ENCODE data around the gene UBA3.
A peak's percentile ranks its signal among the peaks of the same experiment; 100 is the strongest.

Gene UBA3

DNA sequence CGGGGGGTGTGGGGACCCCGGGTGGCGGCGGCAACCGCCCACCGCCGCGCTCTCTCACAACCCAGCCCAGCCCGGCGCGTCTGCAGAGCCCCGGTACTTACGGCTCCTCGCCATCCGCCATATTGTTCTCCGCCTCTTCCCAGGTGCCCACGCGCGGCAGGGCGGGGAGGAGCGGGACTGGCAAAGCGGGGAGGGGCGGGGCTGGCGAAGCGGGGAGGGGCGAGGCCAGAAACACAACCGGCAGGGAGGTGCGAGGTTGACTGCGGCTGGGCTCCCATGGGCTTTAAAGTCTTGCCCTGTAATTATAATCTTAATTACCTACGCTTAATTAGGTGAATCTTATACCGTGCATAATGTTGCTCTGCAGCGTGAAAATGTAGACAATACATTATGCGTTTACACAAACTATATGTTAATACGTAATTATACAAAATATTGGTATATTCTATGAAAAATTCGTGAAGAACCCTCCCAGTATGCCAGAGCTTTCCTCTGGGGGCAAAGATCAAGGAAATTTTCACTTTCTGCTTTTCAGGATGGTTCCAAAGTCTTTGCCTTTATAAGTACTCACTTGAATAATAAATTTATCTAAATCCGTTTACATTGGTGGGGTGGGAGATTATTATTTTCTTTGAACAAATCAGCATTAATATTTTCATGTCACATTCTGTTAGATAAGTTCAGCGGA is at the start of gene UBA3:
Gene UBA3 (minus strand): TSS at position 133 of the 688 bp plus-strand sequence. CDS start 12 bp downstream, at position 121.
- Histone ChIP-seq H3K4me1 (ENCODE audit: control insufficient read depth, insufficient read depth, low read length) (peaks cover 16% of the 10 kb centered on the region), H3K36me3 (ENCODE audit: control insufficient read depth, insufficient read depth, low read length) (peaks cover 3% of the 10 kb centered on the region; the same call in 1 of the 2 replicates), H3K9me3 (ENCODE audit: control insufficient read depth, insufficient read depth, low read length) (no peaks in the 10 kb centered on the region), H3K27ac (ENCODE audit: low read depth, low read length) (peak within 1 kb of the TSS; percentile 83), H3K9ac (ENCODE audit: low read depth, low read length) (peak within 1 kb of the TSS; percentile 66), H3K27me3 (ENCODE audit: control insufficient read depth, insufficient read depth, low read length) (no peaks in the 10 kb centered on the region), H3K4me3 (ENCODE audit: low read depth, low read length) (peak within 1 kb of the TSS; percentile 82)

DNA sequence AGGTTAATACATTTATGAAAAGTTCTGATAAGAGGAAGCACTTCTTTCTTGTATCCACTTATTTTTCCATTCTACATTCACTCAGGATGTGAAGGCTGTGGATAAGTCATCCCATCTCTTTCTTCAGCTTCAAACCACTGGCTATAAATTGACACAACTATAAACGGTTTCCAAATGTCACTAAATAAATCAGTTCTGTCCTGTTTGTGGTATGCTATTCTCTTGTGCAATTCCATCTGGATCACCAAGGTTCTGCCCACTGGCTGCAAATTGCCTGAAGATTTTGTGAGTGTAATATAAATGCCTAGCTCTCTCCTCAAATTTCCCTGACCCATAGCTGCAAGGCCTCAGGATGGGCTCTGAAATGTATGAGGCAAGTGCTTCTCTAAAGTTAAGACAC is 49.4 kb upstream of the UBA3 start:
- H3K9me3 ChIP-seq (ENCODE audit: control insufficient read depth, insufficient read depth, low read length), result no peaks in the 10 kb centered on the region
- no peaks in the 10 kb centered on the region for H3K27me3 ChIP-seq (ENCODE audit: control insufficient read depth, insufficient read depth, low read length)
- no peaks in the 10 kb centered on the region for H3K36me3 ChIP-seq (ENCODE audit: control insufficient read depth, insufficient read depth, low read length)
- no peak overlapping the region for H3K9ac ChIP-seq (ENCODE audit: low read depth, low read length)
- no peaks in the 10 kb centered on the region for H3K4me1 ChIP-seq (ENCODE audit: control insufficient read depth, insufficient read depth, low read length)
- H3K4me3 ChIP-seq (ENCODE audit: low read depth, low read length), result no peak overlapping the region
- H3K27ac ChIP-seq (ENCODE audit: low read depth, low read length), result no peak overlapping the region

DNA sequence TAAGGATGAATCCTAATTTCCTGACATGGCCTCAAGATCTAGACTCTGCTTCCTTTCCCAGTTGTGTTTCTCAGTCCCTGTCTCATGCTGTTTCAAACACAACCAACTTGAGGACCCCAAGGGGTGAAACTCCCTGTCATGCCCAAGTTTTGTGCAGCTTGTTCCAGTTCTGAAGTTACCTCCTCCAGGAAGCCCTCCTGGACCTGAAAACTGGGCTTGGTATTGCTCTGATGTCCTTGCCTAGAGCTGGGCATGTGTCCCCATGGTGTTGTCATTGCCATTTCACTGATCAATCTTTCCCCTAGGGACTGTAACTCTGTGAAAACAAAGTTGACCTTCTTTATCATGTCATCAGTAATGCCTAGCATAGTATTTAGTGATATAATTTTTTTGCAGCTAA is 48.3 kb upstream of the UBA3 start:
- no peaks in the 10 kb centered on the region for H3K36me3 ChIP-seq (ENCODE audit: control insufficient read depth, insufficient read depth, low read length)
- no peaks in the 10 kb centered on the region for H3K27me3 ChIP-seq (ENCODE audit: control insufficient read depth, insufficient read depth, low read length)
- no peak overlapping the region for H3K27ac ChIP-seq (ENCODE audit: low read depth, low read length)
- H3K9ac ChIP-seq (ENCODE audit: low read depth, low read length), result no peak overlapping the region
- no peaks in the 10 kb centered on the region for H3K9me3 ChIP-seq (ENCODE audit: control insufficient read depth, insufficient read depth, low read length)
- no peaks in the 10 kb centered on the region for H3K4me1 ChIP-seq (ENCODE audit: control insufficient read depth, insufficient read depth, low read length)
- H3K4me3 ChIP-seq (ENCODE audit: low read depth, low read length), result no peak overlapping the region

DNA sequence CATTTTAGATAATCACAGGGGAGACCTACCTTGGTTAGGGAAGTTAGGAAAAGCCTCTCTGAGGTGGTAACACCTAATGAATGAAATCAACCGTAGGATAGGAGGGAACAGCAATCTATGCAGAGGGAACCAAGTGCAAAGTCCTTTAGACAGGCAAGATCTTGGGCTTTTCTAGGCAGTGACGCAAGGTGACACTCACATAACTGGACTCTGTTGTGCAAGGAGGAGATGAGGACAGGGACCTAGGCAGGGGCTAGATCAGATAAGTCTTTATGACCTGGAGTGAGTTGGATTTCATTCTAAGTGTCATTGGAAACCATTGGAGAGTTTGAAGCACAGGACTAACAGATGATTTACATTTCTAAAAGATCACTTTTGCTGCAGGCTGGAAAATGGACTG is 46.8 kb upstream of the UBA3 start:
- H3K4me3 ChIP-seq (ENCODE audit: low read depth, low read length), result no peak overlapping the region
- H3K36me3 ChIP-seq (ENCODE audit: control insufficient read depth, insufficient read depth, low read length), result no peaks in the 10 kb centered on the region
- H3K4me1 ChIP-seq (ENCODE audit: control insufficient read depth, insufficient read depth, low read length), result no peaks in the 10 kb centered on the region
- no peak overlapping the region for H3K27ac ChIP-seq (ENCODE audit: low read depth, low read length)
- no peaks in the 10 kb centered on the region for H3K9me3 ChIP-seq (ENCODE audit: control insufficient read depth, insufficient read depth, low read length)
- no peak overlapping the region for H3K9ac ChIP-seq (ENCODE audit: low read depth, low read length)
- H3K27me3 ChIP-seq (ENCODE audit: control insufficient read depth, insufficient read depth, low read length), result no peaks in the 10 kb centered on the region

DNA sequence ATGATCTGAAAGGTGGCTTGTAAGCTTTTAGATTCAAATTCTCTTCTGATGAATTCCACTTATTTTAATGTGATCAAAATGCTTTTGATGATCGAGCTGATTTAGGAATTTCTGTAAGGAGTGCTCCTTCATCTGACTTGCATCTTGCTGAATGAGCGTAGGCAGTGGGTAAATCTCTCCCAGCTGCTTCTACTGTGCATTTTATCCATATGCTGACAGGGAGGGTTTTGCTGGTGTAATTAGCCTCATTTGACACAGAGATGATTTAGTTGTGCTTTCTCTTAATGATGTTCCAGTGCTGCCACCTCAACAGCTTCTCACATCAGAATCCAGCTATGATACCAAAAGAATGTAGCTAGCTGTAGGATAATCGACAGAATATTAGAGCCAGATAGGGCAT is 46.1 kb upstream of the UBA3 start:
- Histone ChIP-seq H3K36me3 (ENCODE audit: control insufficient read depth, insufficient read depth, low read length) (no peaks in the 10 kb centered on the region), H3K4me1 (ENCODE audit: control insufficient read depth, insufficient read depth, low read length) (no peaks in the 10 kb centered on the region), H3K4me3 (ENCODE audit: low read depth, low read length) (no peak overlapping the region), H3K9ac (ENCODE audit: low read depth, low read length) (no peak overlapping the region), H3K27ac (ENCODE audit: low read depth, low read length) (no peak overlapping the region), H3K27me3 (ENCODE audit: control insufficient read depth, insufficient read depth, low read length) (no peaks in the 10 kb centered on the region), H3K9me3 (ENCODE audit: control insufficient read depth, insufficient read depth, low read length) (no peaks in the 10 kb centered on the region)

DNA sequence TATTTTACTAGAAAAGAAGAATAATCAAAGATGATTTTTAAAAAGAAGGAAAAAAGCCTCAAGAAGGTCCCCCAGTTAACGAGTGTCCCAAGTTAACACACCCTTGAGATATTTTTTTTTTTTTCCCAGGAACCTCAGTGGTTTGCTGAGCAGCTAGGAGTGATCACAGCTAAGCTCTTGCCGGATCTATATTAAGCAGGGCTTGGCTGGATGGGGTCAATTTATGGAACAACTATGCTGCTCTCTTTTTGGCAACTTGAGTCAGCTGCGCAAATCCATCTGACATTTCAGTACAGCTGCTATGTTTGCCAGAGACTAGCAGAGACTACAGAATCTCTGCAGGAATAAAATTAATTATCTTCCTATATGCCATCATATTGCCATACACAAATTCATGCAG is 42.2 kb upstream of the UBA3 start, which contains the start of gene LMOD3:
Gene LMOD3 (minus strand): TSS at position 193 of the 400 bp plus-strand sequence. CDS start 209 bp downstream, outside the sequence.
- H3K4me3 ChIP-seq (ENCODE audit: low read depth, low read length), result no peak within 1 kb of the TSS
- H3K9ac ChIP-seq (ENCODE audit: low read depth, low read length), result no peak within 1 kb of the TSS
- H3K36me3 ChIP-seq (ENCODE audit: control insufficient read depth, insufficient read depth, low read length), result no peaks in the 10 kb centered on the region
- H3K27me3 ChIP-seq (ENCODE audit: control insufficient read depth, insufficient read depth, low read length), result no peaks in the 10 kb centered on the region
- H3K4me1 ChIP-seq (ENCODE audit: control insufficient read depth, insufficient read depth, low read length), result no peaks in the 10 kb centered on the region
- no peak within 1 kb of the TSS for H3K27ac ChIP-seq (ENCODE audit: low read depth, low read length)
- no peaks in the 10 kb centered on the region for H3K9me3 ChIP-seq (ENCODE audit: control insufficient read depth, insufficient read depth, low read length)

DNA sequence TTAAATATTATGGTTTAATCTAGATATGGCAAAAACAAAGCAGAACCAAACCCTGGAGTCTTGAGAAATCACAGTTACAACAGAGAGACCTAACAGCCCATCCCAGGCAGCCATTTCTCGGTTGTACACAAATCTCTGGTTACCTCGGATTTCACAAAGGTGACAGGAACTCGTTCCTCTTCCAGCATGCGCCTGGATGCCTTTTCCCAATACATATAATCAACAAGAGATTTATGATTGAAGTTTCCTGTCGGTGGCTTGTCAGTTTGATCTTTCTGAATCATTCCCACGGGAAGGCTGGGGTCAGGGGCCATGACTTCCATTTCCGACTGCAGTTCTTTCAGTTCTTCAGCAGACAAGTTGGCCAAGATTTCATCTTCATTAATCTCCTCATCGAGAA is 41.8 kb upstream of the UBA3 start:
- Histone ChIP-seq H3K4me1 (ENCODE audit: control insufficient read depth, insufficient read depth, low read length) (no peaks in the 10 kb centered on the region), H3K36me3 (ENCODE audit: control insufficient read depth, insufficient read depth, low read length) (no peaks in the 10 kb centered on the region), H3K9me3 (ENCODE audit: control insufficient read depth, insufficient read depth, low read length) (no peaks in the 10 kb centered on the region), H3K9ac (ENCODE audit: low read depth, low read length) (no peak overlapping the region), H3K4me3 (ENCODE audit: low read depth, low read length) (no peak overlapping the region), H3K27ac (ENCODE audit: low read depth, low read length) (no peak overlapping the region), H3K27me3 (ENCODE audit: control insufficient read depth, insufficient read depth, low read length) (no peaks in the 10 kb centered on the region)

DNA sequence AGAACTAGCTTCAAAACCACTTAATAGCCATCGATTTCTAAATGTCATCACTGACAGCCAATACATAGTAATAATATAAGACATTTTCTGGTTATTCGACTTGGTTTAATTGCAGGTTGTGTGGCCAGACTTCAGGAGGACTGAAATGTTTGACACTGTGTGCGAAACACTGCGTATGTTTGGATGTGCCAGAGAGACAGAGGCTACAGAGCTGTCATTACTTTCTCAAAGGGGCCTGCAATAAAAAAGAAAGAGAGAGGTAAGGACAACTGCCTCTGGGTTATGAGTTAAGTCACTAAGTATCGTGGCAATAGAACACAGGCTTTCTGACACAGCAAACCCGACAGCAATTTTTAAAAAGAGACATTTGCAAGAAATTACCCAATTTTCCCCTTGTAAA is 41.3 kb upstream of the UBA3 start:
- Histone ChIP-seq H3K4me1 (ENCODE audit: control insufficient read depth, insufficient read depth, low read length) (no peaks in the 10 kb centered on the region), H3K9me3 (ENCODE audit: control insufficient read depth, insufficient read depth, low read length) (no peaks in the 10 kb centered on the region), H3K4me3 (ENCODE audit: low read depth, low read length) (no peak overlapping the region), H3K27ac (ENCODE audit: low read depth, low read length) (no peak overlapping the region), H3K9ac (ENCODE audit: low read depth, low read length) (no peak overlapping the region), H3K36me3 (ENCODE audit: control insufficient read depth, insufficient read depth, low read length) (no peaks in the 10 kb centered on the region), H3K27me3 (ENCODE audit: control insufficient read depth, insufficient read depth, low read length) (no peaks in the 10 kb centered on the region)

DNA sequence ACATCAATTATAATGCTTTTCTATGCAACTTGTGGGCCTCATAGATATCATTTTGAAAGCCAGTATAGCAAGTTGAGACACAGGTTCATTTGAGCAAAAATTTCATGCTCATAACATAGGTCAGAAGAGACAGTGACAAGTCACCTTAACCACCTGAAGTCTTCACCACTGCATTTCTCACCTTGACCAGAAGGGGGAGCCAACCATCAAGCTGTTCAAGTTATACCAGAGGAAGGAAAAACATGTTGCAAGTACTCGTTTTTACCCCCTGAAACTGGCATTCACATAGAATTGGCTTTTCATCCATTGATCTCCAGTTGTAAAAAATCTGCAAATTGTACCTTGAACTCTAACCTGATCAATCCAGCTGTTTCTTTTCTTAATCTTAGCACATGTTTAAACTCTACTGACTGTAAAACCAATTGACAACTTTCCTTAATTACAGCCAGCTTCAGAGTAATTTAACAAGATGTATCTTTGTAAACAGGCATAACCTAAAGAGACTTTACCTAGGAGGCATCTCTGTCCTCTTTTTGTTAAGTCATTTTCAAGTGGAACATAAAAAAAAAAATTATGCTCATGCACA is 40.8 kb upstream of the UBA3 start:
- Histone ChIP-seq H3K27ac (ENCODE audit: low read depth, low read length) (no peak overlapping the region), H3K27me3 (ENCODE audit: control insufficient read depth, insufficient read depth, low read length) (no peaks in the 10 kb centered on the region), H3K4me3 (ENCODE audit: low read depth, low read length) (no peak overlapping the region), H3K4me1 (ENCODE audit: control insufficient read depth, insufficient read depth, low read length) (no peaks in the 10 kb centered on the region), H3K36me3 (ENCODE audit: control insufficient read depth, insufficient read depth, low read length) (no peaks in the 10 kb centered on the region), H3K9ac (ENCODE audit: low read depth, low read length) (no peak overlapping the region), H3K9me3 (ENCODE audit: control insufficient read depth, insufficient read depth, low read length) (no peaks in the 10 kb centered on the region)

DNA sequence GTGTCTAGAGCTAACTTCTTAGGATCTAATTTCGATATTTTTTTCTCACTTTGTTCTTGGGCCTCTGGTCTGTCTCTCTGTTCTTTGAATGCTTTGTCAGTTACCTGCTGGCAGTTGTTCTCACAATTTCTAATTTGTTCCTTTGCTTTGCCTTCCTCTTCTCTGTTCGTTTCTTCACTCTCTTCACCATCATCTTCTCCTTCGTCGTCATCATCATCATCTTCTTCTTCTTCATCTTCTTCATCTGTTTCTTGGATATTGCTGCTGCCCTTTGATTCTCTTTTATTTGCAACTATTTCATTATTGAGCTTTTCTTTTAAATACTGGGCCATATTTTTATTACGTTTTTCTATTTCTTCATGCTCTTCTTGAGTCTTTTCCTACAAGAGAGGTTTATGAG is 39.5 kb upstream of the UBA3 start:
- H3K9me3 ChIP-seq (ENCODE audit: control insufficient read depth, insufficient read depth, low read length), result no peaks in the 10 kb centered on the region
- no peak overlapping the region for H3K9ac ChIP-seq (ENCODE audit: low read depth, low read length)
- H3K4me3 ChIP-seq (ENCODE audit: low read depth, low read length), result no peak overlapping the region
- no peaks in the 10 kb centered on the region for H3K4me1 ChIP-seq (ENCODE audit: control insufficient read depth, insufficient read depth, low read length)
- no peaks in the 10 kb centered on the region for H3K36me3 ChIP-seq (ENCODE audit: control insufficient read depth, insufficient read depth, low read length)
- H3K27ac ChIP-seq (ENCODE audit: low read depth, low read length), result no peak overlapping the region
- H3K27me3 ChIP-seq (ENCODE audit: control insufficient read depth, insufficient read depth, low read length), result no peaks in the 10 kb centered on the region

DNA sequence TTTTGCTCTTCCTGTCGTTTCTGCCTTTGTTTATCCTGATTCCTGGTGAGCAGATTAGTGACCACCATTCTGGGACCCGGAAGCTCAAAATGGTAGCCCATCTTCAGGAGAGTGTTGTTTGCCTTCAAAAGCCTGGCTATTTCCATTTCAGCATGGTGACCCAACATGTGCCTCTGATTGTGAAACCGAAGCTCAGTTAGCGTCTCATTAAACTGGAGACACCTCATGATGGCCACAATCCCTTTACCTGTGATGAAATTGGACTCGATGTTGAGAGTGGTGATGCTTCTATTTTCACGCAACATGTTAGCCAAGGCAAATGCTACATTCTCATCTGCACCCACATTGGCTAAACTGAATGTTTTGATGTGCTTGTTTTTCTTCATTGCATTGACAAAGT is 39.0 kb upstream of the UBA3 start:
- H3K36me3 ChIP-seq (ENCODE audit: control insufficient read depth, insufficient read depth, low read length), result no peaks in the 10 kb centered on the region
- H3K9me3 ChIP-seq (ENCODE audit: control insufficient read depth, insufficient read depth, low read length), result no peaks in the 10 kb centered on the region
- no peaks in the 10 kb centered on the region for H3K27me3 ChIP-seq (ENCODE audit: control insufficient read depth, insufficient read depth, low read length)
- H3K9ac ChIP-seq (ENCODE audit: low read depth, low read length), result no peak overlapping the region
- H3K4me3 ChIP-seq (ENCODE audit: low read depth, low read length), result no peak overlapping the region
- no peaks in the 10 kb centered on the region for H3K4me1 ChIP-seq (ENCODE audit: control insufficient read depth, insufficient read depth, low read length)
- no peak overlapping the region for H3K27ac ChIP-seq (ENCODE audit: low read depth, low read length)

Data from HUES48 (cell line).